HG02623 (cell line): ENCODE data around the gene TBCK.

Experiments used
- ATAC-seq: cut with Tn5 transposase; IDR thresholded peaks from one replicate; pipeline ENCODE4 v1.9.1; 2021; ENCODE audit warnings: moderate library complexity; ENCODE audit not compliant: unreplicated experiment

The TBCK gene

DNA sequence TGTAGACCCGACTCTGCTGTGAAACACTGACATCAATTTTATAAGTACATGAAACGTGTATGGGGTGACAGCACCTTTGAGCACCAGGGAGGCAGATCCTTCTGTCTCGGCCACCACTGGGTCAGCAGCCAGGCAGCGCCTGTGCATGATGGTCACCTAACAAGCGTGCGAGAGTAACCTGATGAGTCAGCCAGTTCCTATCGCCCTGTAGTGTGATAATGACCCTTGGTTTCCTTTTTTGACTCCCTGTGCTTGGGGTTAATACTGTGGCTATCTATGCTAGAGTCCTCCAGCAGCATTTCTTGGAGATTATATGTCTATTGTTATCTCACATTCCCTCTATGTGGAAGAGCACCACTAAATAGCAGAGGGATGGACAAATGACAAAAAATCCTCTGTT lies 319.2 kb downstream of the TBCK start:
- no peak for ATAC-seq

DNA sequence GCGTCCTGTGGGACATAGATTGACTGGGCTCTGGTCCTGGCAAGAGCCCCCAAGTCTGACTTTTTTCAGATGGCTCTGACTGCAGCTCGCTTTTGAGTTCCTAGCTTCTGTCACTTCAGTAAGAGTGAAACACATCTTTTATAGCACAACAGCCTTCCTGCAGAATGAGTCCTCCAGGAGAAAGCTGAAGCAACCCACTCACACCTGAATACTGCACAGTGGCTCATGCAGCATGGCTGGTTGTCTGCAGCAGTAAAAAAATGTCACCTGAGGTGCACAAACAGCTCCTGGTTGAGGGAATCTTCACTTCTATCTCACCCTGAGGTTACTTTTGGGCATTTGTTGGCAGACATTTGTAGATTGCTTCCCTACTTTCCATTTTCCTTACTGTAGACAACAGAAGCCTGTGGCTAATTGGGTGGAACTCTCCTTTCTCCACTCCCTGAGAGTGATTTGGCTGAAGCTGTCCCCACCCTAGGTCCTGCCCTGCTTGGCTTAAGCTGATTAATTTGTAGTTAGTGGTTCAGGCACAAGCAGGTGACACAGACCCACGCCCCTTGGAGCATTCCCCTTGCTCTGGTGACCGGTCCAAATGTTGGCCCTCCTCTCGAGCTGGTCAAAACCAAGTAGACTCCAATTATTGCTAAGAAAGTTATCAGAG lies 321.0 kb downstream of the TBCK start:
- no peak for ATAC-seq

DNA sequence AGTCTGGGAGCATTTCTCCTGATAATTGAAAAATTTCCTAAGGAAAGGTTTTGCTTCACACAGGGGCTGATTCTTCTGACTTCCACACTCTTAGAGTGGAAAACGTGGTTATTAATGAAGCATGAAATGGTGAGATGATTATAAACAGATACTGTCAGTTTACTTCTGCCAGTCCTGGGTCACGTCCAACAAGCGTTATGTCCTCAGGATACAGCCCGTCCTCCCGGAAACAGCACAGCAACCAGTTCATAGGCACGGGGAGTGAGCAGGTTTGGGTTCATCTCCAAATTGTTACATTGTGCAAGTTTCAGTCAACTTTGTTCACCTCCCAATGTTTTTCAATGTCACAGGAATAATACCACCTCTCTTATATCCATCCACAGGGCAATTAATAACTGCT lies 321.9 kb downstream of the TBCK start:
- ATAC-seq = no peak

DNA sequence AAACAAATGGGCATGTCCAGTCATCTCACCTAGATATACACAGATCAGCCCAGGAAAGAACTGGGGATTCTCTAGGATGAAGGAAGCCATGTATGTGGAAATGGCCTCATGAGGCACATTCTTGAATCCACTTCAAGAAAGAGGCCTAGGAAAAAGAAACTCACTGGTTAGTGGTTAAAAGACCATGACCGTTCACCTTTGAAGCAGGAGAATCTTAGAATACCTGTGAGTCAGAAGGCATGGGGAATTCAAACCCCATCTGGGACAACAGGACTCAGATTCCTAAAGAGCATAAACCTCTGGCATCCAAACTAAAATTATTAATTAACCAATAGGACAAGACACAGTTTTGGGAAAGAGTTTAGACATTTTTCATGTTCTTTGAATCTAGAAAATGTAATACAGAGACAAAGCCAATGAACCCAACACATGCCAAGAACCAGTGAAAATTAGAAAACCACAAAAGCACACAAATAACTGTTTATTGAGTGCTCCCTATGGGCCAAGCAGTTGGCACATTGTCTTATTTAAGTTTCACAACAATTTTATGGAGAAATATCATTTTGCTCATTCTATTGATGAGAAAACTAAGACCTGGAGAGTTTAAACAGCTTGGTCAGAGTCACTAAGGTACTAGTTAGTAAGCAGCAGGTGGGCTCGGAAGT lies 323.2 kb downstream of the TBCK start:
- no peak for ATAC-seq

DNA sequence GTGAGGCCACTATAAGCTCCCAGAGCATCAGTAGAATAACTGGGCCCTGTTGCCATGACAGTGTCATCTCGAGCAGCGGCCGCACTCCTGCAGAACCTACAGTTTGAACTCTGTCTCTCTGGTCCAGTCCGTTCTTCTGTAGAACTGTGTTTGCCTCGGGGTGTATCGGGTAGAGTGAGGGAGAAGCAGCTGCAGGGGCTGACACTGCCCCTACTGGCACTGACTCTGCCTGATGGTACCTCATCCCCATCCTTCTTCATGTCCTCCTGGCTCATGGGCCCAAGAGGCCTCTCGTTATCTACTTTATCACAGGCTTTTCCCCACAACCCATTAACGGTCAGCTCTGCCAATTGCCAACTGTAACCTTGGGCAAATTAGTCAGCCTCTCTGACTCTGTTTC lies 324.3 kb downstream of the TBCK start:
- ATAC-seq = no peak
